COR-L47 (cell line): Measurements from ENCODE around the gene KIAA0930.
"Not testable (repeated sequence)": the region's sequence is repeated elsewhere in the genome, so short reads cannot be mapped to it uniquely, and the experiment has no call there.

Experiments used
- DNase-seq: peaks from one replicate; lab custom pipeline; 2025; lab: John Stamatoyannopoulos, UW

The KIAA0930 gene

DNA sequence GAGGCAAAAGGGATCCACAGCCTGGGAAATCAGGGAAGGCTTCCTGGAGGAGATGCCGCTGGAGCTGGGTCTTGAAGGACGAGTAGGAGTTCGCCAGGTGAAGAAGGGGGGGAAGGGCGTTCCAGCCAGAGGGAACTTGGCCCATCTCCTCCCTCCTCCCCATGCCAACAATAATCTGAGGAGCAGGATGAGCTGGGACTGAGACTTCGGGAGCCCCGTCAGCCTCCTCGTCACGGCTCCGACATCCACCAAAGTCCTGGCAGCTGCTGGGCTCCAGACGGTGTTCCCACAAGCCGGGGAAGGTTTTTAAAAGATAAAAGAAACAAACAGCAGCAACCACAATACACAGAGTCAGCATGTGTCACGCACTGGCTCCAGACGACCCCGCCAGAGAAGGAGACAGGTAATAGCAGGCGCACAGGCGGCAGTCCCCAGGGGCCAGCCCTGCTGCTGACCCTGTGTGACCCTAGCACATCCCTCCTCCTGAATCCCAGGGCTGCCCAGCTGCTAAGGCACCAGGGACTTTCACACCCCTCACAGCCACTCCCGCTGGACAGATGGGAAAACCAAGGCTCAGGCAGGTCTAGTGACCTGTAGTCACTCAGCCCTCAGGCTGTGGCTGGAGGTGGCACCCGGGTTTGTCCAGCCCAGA lies 39.7 kb downstream of the KIAA0930 start:
- no peak for DNase-seq

DNA sequence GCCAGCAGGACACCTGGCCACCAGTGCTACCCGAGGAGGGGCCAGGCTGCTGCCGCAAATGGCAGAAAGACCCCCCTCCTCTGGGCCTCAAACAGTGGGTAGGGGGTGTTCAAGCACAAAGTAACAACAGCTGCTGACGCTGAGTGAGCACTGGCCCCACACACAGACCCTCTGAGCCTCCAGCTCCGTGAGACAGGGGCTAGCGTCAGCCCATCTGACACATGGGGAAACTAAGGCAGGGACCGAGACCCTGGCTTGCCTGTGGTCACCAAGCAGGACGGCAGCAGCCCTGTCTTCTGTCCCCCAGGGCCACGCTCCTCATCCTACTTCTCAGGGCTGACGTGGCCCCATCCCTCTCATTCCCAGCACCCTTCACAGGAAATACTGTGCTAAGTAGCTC lies 40.5 kb downstream of the KIAA0930 start:
- DNase-seq = no peak

DNA sequence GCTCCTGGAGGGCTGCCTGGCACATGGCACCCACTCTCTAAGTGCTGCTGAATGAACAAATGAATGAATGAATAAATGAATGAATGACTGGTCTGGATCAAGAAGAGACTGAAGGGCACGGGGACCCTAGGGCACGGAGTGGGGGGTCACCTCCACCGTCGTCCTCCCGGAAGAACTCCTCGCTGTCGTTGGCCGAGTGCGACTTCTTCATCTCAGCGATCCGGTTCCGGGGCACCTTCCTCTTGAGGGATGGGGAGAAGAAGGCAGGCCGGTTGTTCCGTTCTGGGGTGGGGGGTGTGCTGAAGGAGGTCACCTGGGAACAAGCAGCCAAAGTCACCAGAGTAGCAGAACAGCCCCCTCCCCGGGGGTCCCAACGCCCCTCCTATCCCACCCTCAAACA lies 41.0 kb downstream of the KIAA0930 start:
- DNase-seq = no peak

DNA sequence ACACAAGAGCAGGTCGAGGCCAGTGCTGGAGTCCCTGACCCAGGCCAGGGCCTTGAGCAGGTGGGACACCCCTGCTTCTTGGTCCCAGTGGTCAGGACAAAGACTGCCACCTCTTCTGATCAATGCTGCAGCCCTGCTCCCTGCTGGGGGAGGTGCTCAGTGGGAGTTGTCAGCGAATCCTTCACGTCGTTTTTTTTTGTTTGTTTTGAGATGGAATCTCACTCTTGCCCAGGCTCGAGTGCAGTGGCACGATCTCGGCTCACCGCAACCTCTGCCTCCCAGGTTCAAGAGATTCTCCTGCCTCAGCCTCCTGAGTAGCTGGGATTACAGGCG lies 42.3 kb downstream of the KIAA0930 start:
- DNase-seq = no peak

DNA sequence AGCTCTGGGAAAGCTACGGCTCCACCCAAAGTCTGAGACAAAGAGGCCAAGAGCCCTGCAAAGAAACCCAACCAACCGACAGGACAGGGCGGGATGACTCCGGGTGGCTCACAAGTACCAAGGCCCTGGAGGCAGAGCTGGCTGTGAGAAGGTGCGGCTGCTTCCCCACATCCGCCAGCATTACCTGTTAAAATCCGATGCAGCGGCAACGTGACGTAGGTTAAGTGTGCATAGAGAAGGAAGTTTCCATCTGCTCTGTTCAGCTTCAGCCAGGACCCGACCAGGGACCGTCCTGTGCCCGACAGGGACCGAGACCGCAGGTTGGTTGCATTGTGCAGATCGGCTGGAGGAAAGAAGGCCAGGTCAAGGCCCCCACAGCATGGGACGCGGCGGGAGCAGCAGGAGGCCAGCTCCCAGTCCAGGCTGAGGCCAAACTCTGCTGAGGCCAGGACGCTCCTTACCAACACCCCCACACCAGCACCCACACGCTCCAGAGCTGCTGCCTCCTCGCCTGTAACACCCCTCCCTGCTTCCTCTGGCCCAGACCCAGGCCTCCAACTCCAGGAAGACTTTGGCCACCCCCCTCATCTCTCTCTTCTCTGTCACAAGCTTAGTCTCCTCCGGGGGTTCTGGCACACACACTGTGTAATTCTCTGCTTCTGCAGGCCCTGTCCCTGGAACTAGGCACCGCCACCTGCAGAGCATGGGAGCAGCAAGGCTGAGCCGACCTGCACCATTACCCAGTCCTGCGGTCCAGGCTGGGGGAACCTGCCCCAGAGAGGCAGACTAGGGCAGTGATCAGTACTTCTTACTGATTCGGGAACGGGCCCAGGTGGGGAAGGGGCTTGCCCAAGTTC lies 42.9 kb downstream of the KIAA0930 start:
- no peak for DNase-seq

DNA sequence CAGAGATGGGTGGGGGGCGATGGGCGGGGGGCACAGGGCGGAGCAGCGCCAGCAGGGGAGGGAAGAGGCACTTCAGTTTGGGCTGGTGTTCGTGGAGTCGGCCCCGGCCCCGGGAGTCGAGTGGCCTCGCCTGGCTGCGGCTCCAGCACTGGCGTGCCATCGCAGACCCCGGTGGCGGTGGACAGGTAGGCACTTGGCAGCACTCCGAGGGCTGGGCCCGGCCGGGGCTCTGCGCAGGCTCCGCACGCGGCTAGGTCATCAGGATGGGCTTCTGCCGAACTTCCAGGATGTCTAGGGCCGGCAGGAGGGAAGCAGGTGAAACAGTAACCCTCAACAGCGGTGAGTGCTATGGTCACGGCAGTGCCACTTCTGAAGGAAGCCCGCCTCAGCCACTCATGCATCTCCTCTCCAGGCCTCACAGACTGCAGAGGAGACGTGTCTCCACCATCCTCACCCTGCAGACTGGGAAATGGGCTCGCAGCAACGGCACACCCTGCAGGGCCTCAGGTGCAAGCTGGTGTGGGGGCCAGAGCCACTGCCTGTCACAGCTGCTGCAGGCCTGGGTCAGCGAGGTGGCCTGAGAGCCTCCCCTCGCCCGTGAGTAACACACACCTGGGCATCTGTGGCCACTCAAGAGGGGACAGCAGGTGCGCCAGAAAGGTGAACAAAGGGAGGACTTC lies 43.6 kb downstream of the KIAA0930 start:
- DNase-seq = no peak

DNA sequence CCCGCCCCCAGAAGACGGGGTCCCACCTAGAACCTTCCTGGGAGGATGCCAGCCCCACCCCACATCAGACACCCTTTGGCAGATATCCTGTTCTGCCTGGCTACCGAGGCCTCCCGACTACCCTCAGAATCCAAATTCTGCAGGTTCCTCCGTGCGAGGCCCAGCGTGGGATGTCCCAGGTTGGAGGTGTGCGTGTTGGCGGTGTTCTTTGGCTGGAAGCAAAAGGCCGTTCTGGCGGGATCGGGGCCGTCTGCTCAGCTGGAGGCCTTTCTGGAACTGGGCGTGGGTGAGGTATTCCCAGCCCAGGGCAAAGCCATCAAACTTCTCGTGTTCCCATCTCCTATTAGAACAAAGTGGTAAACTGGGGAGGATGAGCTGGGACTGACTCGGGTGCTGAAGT lies 44.4 kb downstream of the KIAA0930 start:
- DNase-seq = no peak

DNA sequence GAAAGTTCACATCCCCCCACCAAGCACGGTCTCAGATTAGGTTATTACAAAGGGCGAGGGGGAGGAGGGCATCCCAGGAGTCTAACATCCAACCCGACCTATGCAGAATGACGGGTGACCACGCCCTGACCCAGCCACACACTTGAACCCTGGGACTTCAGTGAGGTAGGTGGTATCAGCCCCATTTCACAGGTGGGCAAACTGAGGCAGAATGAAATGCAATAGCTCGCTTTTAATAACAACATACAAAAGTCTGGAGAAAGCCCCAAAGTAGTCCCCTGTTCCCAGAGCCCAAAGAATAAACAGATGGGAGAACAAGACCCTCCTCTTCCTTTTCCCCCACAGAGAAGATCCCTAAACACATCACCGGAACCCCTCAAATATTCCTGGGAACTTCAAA lies 45.1 kb downstream of the KIAA0930 start:
- DNase-seq = no peak

DNA sequence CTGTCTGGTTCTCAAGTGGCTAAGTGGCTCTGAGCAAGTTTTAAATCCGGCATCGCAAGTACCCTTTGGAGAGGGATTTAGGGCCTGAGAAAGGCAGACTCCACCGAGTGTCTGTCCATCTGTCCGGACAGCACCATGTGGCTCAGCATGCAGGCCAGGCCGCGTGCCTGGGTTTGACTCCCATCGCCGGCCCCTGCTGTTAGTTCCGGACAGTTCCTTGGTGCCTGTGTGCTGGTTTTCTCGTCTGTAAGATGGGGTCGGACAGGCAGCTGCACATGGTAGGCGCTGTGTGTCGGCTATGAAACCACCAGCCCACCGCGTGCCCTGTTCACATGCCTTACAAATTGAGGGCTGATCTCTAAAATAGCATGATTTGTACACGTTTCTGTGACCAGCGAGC lies 46.0 kb downstream of the KIAA0930 start:
- no peak for DNase-seq

DNA sequence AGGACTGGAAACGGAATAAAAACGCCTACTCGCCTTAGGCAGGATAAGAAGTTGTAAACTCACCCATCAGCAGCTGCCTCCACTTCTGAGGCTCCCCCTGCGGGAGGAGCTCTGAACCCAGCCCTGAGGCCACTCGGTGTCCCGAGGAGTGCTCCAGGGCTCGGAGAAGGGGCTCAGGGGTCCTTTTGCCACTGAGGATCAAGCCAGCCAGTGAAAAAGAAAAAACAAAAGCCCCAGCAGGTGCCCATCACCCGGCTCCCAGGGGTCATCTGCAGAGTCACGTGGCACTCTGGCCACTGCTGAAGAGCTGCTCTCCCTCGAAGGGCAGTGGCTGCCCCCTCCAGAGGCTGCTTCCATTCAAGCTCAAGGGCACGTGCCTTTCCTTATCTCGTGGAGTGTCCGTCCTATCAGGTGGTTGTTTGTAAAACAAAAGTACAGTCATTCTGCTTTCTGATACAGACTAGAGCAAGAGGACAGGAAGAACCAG lies 48.0 kb downstream of the KIAA0930 start:
- DNase-seq = no peak

DNA sequence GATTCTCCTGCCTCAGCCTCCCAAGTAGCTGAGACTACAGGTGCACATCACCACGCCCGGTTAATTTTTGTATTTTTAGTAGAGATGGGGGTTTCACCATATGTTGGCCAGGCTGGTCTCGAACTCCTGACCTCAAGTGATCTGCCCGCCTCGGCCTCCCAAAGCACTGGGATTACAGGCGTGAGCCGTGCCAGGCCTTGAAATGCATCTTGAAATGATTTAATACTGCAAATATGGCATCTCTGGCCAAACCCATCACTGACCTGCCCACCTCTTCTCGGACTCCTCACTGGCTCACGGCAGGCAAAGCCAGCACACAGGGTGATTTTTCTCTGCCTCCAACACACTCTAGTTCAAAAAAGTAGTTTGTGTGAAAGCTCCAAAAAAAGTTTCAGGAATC lies 48.9 kb downstream of the KIAA0930 start:
- not testable (repeated sequence) for DNase-seq

DNA sequence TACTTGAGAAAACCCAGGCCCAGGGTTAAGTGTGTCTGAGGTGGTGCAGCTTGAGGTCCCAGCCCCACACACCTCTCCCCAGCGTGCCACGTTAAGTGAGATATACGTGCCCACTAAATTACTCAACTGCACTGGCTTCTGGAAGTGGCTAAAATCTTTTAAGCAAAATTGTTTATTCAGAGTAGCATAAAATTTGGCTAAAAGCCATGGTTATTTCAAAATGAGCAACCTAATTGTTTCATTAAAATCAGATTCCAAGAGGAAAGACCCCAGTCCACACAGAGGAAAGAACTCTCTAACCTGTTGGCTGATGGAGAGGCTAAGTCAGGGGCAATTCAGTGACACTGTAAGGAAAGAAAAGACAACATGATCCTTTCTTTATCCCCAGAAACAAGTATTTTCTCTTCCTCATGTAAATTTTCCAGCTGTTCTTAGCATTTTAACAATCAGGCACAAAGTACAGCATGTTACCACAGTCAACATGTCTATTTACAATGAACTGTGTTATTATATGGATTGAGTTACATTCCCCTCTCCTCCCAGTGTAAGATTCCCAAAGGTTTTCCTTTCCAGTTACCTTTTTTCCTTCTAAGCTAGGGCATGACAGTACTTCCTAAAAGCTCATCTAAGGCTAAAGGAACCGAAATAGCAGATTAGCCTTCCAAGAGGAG lies 50.4 kb downstream of the KIAA0930 start:
- no peak for DNase-seq

DNA sequence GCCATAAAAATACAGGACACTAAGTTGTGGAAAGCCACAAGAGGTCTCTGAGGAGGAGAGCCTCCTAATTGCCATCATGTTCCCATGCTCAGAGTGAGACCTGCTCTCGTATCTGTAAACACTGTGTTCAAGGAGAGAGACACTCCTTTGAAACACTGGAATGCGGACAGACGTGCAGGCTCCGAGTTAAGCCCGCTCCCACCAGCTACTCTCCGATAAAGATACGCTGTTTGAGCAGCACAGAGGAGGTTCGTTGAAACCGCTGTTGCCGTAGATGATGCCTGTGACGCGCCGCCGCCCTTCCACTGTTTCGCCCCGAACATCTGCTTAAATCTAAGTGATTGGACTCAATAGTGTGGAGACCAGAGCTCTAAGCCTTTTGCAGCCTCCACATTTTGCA lies 51.9 kb downstream of the KIAA0930 start:
- no peak for DNase-seq

DNA sequence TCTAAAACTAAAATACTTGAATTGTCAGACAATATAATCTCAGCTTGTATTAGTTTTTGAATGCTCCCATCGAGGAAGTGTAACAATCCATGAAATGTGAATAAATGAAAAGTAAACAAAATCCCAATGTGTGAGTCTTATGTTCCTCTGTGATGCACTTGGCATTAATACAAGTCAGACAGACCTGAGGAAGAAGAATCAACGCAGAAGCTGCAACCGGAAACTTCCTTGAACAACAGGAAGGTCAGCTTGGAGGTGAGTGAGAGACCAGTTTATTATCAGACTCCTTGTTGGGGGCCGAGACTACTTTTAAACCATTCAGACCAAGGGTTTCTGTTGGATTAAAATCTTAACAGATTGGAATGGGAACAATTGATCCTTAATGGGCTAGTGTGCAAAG lies 52.8 kb downstream of the KIAA0930 start:
- DNase-seq = no peak

DNA sequence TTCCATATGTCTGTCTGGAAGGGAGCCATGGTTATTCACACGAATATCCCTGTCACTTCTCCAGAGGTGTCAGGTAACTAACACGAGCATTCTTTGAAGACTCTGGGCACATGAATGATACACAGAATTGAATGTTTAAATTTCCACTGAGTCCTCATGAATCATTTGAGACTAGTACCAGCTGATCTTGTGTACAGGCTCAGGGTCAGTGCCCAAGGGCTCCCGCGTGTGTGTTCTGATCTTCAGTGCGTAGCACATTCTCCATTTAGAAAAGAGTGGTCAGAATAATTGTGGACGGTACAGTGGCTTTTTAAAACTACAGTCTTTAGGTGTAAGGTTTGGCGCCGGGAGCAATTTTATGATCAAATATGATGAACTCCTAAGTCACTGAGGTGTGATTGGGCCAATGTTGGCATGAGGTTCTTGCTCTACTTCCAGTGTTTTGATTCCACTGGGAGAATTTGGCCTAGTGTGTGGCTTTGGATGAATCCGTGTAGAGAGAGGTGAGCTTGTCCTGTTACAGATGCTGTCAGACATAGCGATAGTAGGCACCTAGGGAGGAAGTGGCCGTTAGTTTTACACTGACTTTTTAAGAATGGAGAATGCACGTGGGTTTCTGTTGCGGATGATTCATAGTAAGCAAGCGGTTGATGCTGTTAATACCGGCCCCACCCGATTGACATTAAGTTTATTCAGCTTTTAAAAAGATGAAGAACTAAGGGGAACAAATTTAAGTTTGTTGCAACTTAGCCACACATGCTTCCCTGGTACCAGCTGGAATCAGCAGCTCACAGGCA lies 54.8 kb downstream of the KIAA0930 start:
- DNase-seq = no peak

DNA sequence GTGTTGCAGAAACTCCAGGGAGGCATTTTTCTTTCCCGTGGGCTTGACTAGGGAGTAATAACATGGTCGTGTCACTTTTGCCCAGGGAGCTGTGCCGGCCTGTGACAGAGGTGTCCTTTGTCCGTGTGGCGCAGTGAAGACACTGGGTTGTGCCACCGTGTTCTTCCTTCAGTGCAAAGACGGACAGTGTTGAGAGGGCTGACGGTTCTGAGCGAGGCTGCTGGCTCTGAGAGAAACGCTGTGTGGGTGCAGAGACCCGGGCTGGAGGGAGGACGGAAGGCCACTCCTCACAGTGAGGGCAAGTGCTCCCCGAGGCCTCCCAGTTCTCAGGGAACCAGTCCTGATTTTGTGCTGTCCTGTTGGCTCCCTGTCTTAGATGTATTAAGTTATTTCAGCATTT lies 56.7 kb downstream of the KIAA0930 start:
- DNase-seq = no peak

DNA sequence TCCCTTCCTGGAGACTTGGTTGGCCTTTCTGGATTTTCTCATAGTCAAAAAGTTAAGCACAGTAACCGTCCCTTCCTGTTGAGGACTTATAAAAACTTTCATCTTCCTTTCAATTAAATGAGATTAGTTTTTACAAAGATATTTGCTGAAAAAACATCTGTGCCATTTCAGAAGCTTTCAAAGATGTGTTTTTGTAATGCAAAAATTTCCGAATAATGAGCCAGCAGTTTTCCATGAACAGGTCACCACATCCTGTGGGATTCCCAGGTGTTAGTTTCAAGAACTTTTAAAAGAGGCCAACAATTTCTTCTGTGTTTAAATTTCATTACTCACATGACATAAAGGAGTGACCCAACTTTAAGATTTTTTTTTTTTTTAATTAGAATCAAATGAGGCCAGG lies 58.9 kb downstream of the KIAA0930 start:
- no peak for DNase-seq

DNA sequence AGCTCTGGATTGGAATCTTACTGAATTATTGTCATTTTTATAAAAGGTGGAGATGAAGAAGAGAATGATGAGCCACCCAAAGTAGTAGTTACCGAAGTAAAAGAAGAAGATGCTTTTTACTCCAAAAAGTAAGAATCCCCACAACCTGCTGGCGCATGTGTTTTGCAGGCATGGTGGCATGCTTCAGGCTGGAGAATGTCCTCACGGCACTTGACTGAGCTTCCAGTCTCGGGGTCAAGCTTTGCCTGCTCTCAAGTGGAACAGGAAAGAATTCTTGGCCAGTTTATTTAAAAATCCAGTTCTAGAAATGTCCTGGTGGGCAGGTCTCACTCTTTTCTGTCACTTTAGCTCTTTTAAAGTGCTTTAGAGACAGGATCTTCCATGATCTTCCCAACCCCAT lies 59.5 kb downstream of the KIAA0930 start:
- DNase-seq = no peak

DNA sequence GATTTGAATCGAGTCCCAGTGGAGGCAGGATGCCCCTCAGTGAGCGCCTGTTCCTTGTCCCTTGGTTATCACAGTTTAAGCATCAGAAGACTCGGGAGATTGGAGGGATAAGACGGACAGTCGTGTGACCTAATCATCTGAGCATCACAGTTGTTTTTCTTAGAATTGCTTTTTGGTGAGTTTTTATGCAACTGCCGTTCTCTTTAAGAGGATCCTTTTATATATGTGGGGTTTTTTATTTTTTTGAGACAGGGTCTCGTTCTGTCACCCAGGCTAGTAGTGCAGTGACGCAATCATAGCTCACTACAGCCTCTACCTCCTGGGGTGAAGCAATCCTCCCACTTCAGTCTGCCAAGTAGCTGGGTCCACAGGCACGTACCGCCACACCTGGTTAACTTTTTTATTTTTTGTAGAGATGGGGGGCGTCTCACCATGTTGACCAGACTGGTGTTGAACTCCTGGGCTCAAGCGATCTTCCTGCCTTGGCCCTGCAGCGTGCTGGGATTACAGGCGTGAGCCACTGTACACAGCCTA lies 60.5 kb downstream of the KIAA0930 start:
- DNase-seq = no peak

DNA sequence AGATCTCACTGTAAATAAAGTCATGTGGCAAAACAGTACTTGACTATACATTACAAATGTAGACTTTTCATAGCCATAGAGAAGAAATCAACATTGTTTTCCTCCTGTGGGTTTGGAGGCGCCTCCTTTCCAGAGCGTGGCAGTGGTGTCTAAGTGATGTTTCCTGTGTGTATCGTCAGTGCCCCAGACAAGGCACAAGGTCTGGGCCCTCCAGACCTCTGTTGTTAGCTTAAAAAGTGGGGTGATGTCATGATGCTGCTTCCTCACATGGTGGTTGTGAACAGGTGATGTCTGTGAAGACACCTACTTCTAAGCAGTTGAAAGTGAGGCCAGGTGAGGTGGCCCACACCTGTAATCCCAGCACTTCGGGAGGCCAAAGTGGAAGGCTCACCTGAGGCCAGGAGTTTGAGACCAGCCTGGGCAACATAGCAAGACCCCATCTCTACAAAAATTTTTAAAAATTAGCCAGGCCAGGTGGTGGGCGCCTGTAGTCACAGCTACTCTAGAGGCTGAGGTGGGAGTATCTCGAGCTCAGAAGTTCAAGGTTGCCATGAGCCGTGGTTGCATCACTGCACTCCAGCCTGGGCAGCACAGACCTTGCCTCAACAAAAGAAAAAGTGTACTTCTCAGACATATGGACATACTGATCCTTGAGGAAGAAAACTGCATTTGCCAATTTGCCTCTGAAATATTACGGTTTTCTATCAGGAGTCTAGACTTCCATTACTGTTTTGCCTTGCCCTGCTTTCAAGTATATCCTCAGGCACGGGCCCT lies 61.2 kb downstream of the KIAA0930 start:
- DNase-seq = no peak
